CD4-positive, alpha-beta T cell treated with Interleukin-12 subunit alpha and Interleukin-12 subunit beta, for 1 hour (primary cell): ENCODE measurements around the gene CLOCK.

Source experiments
- DNase-seq: peaks from one replicate; pipeline ENCODE4 v3.0.0-alpha.2; 2020

The CLOCK gene

DNA sequence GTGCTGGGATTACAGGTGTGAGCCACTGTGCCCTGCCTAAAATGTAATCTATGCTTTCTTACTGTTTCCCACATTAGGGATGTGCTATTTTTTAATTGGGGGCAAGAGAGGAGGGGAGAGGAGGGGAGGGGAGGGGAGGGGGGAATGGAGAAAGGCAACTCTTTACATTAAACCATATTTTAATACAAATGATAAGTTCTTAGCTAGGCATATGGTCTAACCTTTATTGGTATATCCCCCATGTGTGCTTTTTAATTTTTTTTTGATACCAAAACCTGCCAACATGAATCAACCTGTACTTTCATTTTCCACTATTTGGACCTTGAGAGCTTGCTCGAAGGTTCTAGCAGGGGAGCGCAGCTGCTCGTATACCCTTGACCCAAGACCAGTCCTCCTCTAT is 6.4 kb downstream of the CLOCK start:
- no peak for DNase-seq

DNA sequence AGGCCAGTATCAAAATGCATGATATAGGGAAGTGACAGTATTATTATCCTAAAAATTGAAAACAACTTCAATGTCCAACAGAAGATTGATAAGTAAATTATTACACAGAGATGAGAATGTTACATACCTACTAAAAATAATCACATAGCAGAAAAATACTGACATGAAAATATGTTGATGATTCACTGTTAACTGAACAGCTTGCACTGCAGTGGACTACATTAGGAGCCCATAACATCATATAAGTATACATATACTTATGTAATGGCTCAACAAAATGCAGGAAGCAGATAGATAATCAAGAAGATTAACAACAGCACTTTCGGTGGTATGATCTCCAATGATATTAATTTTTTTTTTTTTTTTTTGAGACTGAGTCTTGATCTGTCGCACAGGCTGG is 7.1 kb downstream of the CLOCK start:
- no peak for DNase-seq

DNA sequence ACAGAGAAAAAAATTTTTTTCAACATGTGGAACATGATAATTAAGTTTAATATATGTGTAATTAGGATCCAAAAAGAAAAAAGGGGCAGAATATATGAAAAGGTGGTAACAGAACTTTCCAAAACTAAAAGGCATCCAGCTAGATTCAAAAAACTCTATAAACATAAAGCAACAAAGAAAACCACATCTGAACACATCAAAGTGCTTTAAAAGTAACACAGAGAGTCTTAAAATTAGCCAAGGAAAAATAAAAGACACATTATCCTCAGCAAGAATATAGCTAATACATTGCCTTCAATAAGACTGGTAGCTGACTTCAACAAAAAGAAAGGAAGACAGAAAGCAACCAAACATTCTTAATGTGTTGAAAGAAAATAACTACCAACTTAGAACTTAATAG is 8.2 kb downstream of the CLOCK start:
- DNase-seq = no peak

- DNase-seq = no peak
Measured at GRCh38 chr4:55534306-55534705, 12.4 kb downstream of the CLOCK start.

DNA sequence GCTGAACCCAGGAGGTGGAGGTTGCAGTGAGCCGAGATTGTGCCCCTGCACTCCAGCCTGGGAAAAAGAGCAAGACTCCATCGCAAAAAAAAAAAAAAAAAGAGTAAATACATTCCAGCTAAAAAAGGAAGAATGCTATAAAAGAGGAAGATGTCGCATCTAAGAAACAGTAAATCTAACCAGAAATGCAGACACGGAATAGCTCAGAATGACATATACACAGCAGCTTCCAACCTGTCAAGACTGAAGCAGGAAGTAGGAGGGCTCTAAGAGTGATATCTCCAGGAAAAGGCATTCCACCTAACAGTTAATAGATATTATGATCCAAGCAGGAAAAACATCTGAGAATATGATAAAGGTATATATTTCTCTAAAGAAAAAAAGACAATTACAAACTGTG is 16.0 kb downstream of the CLOCK start:
- DNase-seq = no peak

DNA sequence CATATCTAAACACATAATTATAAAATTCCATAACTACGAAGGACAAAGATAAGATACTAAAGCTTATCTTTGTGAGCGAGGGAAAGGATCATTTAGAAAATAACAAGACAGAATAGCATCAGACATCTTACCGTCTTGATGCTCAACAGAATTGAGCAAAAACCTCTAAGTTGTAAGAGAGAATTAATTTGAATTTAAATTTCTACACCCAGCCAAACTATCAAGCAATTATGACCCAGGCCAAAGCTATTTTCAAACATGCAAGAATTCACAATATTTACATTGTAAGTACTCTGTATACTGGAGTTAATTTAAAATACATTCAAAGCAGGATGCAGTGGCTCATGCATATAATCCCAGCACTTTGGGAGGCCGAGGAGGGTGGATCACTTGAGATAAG is 16.5 kb downstream of the CLOCK start:
- no peak for DNase-seq

GRCh38 chr4:55528491-55528890 is 18.2 kb downstream of the CLOCK start:
- DNase-seq = no peak

- no peak for DNase-seq
Measured at GRCh38 chr4:55524844-55525571, 21.7 kb downstream of the CLOCK start.

DNA sequence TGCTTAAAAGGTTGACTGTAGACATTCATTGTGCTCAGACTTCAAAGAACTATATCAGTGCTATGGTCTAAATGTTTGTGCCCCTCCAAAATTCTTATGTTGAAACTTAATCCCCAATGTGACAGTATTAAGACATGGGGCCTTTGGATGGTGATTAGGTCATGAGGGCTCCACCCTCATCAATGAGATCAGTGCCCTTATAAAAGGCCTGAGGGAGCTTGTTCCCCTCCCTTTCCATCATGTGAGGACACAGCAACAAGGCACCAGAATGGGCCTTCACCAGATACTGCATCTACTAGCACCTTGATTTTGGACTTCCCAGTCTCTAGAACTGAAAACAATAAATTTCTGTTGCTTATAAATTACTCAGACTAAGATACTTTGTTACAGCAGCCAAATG is 28.3 kb downstream of the CLOCK start:
- DNase-seq = no peak

DNA sequence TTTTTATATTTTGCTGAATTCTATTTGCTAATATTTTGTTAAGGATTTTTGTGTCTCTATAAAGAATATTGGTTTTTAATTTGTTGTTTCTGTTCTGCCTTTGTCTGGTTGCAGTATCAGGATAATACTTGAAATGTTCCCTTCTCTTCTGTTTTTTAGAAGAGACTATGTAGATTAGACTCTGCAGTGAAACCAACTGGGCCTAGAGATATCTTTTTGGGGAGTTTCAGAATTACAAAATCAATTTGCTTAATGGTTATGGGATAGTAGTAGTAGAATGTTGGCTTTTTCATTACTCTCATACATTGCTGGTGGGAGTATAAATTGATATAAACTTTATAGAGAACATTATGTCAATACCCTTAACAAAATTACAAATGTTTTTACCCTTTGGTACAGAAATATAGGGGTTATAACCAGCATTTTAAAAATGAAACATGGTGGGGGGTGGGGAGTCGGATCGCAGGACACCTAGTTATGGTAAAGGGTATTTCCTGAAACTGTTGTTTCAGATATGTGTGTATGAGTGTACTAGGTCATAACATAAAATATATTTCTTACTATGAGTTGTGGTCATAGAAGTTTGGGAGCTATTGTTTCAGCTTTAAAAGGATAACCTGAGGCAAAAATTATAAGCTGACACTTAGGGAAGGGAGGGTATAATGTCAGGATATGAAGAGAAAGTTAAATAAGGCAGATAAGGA is 29.0 kb downstream of the CLOCK start:
- DNase-seq = no peak

GRCh38 chr4:55512922-55513571 is 33.7 kb downstream of the CLOCK start:
- no peak for DNase-seq

DNA sequence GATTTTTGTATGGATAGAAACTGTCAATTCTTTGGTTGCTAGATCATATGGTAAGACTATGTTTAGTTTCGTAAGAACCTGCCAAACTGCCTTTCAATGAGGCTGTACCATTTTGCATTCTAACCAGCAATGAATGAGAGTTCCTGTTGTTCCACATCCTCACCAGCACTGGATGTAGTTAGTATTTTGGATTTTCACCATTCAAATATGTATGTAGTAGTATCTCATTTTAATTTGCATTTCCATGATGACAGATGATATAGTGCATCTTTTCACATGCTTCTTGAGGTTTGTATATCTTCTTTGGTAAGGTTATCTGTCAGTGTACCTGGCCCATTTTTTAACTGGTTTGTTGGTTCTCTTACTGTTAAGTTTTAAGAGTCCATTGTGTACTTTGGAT is 34.6 kb downstream of the CLOCK start:
- no peak for DNase-seq

- no peak for DNase-seq
Measured at GRCh38 chr4:55510685-55511084, 36.0 kb downstream of the CLOCK start.

DNA sequence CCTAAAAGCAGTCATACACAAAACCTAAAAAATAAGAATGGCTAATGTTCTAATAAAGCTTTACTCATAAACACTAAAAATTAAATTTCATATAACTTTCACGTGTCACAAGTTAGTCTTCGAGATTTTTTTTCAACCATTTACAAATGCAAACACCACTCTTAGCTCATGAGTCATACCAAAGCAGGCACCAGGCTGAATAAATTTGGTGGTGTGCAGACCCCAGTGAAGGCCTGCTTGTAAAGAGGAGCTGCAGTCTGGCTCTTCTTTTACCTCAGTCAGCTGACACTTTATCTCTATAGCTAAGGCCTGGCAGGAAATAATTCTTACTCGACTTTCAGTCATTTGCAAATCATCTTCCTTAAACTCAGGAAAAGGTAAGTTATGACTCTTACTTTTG is 37.4 kb downstream of the CLOCK start:
- DNase-seq = no peak

GRCh38 chr4:55507612-55508011 is 39.1 kb downstream of the CLOCK start:
- no peak for DNase-seq

- DNase-seq = no peak
Measured at GRCh38 chr4:55503169-55503568, 43.5 kb downstream of the CLOCK start.

DNA sequence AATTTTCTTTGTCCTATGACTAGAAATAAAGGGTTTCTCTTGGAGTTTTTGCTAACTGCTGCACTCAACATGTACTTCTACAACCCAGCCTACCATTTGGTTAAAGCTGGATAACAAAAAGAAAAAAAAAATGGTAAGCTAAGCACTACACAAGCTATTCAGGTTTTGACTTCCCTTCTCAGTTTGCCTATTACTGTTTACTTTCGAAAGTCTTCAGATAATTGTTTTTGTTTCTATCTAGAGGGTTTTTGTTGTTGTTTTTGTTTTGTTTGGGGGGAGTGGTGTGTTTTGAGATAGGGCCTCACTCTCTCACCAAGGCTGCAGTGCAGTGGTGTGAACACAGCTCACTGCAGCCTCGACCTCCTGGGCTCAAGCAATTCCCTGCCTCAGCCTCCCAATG is 46.6 kb downstream of the CLOCK start:
- no peak for DNase-seq

GRCh38 chr4:55499495-55499894 is 47.2 kb downstream of the CLOCK start:
- no peak for DNase-seq

- no peak for DNase-seq
Measured at GRCh38 chr4:55498051-55498450, 48.7 kb downstream of the CLOCK start.

DNA sequence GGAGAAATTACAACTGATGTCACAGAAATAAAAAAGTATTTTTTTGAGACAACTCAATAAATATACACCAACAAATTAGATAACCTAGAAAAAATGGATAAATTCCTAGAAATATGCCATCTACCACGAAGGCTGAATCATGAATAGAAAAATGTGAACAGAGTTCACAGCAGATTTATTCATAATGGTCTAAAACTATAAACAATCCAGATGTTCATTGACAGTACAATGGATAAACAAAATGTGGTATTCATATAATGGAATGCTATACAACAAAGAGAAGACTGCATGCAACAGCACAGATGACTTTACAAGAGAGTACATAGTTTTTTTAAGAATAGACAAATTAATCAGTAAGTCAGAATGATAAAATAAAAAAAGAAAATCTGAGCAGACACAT is 55.2 kb downstream of the CLOCK start:
- no peak for DNase-seq

DNA sequence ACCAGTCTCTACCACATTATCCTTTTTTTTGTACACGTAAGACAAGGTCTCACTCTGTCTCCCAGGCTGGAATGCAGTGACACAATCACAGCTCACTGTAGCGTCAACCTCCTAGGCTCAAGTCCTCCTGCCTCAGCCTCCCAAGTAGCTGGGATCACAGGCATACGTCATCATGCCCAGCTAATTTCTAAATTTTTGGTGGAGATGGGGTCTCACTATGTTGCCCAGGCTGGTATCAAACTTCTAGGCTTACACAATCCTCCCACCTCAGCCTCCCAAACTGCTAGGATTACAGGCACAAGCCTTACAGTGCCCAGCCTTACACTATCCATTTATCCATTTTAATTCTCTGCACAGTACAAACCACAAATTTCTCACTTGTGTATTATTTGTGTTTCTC is 58.0 kb downstream of the CLOCK start:
- no peak for DNase-seq

GRCh38 chr4:55485821-55486220 is 60.9 kb downstream of the CLOCK start:
- DNase-seq = no peak

- no peak for DNase-seq
Measured at GRCh38 chr4:55483315-55483714, 63.4 kb downstream of the CLOCK start.
